ENCODE data around the gene M1AP.

Gene M1AP

DNA sequence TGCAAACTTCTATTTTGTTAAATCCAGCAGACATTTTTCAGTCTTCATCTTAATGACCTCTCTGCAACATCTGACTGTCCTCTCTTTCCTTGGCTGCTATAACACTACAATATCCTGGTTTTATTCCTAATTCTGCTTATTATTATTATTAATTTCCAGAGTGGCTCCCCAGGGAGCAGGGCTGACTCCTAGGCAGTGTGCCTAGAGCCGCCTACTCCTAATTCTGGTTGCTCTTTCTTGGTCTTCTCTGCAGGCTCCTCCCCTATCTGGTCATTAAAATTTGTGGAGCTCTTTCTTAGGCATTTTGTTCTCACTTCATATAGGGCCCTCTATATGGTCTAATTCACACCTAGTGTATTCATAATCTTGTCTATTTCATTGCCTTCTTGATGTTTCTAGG is 105.2 kb downstream of the M1AP start:
- DNase-seq: no peak

- no peak for DNase-seq
Measured at GRCh38 chr2:74540291-74540690, 107.8 kb downstream of the M1AP start.

- DNase-seq: no peak
Measured at GRCh38 chr2:74538881-74539339, 109.2 kb downstream of the M1AP start.

DNA sequence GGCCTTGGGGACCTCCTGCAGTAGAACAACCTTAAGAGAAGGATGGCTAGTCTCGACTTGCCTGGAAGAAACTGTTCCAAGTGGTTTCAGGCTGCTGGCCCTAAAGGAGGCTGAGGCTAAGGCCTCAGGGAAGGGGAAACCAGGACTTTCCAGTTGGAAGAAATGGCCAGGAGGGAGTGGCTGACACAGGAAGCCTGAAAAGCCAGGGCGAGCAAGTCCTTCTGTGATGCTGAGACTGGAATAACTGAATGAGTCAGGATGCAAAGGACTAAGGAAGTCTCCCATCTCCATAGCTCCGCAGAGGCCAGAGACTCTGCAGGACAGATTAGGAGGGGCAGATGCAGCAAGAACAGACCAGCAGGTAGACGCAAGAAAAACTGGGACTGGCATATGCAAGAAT is 111.0 kb downstream of the M1AP start:
- no peak for DNase-seq

DNA sequence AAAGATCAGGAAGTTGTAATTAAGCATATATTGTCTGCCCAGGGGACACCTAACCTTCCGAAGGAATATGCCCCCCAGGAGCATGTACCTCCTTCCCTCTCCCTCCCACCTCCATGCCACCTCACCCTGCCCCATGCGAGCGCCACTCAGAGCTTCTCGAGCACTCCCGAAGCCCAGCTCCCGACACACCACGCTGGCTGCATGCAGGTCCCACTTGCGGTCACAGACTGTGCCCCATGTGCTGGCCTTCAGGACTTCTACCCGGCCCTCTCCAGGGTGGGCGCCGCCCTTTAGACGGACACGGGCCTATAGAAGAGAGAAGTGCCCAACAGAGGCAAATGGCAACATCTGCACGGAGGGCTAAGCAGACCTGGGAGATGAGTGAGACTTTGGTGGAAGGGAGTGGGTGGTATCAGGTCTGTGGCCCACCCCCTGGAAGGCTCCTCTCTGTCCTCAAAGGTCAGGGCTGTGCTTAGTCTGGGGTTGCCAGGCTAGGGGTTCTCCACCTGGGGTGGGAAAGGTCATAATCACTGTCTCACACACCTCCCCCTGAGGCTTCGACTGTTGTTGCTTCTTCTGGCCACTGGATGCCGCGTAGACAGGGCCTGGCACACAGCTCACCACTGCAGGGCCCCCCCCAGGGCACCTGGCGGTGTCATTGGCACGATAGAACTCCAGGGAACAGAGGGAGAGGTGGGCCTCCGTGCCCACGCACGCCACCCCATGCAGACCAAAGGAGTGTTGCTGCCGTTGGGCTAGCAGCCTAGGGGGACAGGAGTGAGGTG is 111.8 kb downstream of the M1AP start:
- no peak for DNase-seq

GRCh38 chr2:74535440-74535965 is 112.6 kb downstream of the M1AP start:
- no peak for DNase-seq

DNA sequence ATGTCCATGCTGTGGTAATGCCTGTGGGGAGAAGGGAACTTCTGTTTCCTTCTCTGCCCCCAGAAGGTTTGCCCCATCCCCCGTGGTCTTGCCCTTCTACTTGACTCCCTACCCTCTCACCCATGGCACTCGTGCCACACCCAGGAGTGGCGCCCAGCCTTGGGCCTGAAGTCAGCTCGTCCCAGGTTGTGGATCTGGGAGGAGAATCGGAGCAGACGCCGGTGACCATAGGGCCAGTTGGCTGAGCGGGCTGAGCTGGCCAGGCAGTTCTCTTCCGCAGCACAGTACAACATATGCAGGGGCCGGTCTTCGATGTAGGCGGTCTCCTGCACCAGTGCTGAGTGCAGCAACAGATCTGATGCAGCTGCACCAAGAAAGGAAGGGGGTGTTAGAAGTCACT is 113.7 kb downstream of the M1AP start:
- DNase-seq: no peak

DNA sequence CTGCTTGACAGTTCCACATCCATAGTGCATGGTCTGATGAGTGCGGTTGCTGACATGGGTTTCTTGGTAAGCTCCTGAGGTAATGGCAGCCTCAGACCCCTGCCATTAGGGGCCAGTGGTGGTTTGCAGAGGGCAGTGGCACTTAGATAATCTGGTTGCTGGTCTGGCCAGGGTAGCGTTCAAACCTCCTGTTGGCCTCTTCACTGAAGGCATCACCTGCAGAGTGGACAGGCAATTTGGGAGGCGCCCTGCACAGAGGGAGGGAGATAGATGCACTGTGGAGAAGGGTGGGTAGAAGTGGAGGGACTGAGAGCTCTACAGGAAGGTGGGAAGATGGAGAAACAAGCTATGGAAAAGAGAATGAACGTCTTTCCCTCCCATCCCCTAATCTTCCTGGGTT is 114.7 kb downstream of the M1AP start:
- DNase-seq: no peak

GRCh38 chr2:74532222-74532621 is 115.9 kb downstream of the M1AP start:
- DNase-seq: no peak

DNA sequence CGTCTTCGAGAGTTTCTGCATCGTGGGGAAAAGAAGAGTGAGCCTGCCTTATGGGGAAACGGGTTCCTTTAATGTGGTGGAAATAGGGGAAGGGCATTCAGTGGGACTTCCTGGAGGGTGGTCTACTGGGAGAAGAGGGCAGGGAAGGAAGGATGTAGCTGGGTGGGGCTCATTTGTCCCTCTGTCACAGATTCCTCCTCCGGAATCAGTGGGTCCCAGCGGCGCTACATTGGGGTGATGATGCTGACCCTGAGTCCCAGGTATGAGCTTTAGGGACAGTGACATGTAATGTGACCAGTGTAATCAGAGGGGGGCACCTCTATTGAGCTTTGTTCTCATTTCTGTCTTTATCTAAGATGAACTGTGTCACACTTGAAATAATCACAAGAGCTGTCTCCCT is 116.5 kb downstream of the M1AP start:
- no peak for DNase-seq

GRCh38 chr2:74530239-74531187 is 117.6 kb downstream of the M1AP start:
- peak; percentile 67 for DNase-seq

GRCh38 chr2:74529357-74530238 is 118.5 kb downstream of the M1AP start, which contains the start of the genes AUP1 and HTRA2:
AUP1 (minus strand) TSS chr2:74529706; CDS start chr2:74529629, 77 bp downstream.
HTRA2 (plus strand) TSS chr2:74529933; CDS start chr2:74530007, 74 bp downstream.
- DNase-seq: peak; percentile 99

DNA sequence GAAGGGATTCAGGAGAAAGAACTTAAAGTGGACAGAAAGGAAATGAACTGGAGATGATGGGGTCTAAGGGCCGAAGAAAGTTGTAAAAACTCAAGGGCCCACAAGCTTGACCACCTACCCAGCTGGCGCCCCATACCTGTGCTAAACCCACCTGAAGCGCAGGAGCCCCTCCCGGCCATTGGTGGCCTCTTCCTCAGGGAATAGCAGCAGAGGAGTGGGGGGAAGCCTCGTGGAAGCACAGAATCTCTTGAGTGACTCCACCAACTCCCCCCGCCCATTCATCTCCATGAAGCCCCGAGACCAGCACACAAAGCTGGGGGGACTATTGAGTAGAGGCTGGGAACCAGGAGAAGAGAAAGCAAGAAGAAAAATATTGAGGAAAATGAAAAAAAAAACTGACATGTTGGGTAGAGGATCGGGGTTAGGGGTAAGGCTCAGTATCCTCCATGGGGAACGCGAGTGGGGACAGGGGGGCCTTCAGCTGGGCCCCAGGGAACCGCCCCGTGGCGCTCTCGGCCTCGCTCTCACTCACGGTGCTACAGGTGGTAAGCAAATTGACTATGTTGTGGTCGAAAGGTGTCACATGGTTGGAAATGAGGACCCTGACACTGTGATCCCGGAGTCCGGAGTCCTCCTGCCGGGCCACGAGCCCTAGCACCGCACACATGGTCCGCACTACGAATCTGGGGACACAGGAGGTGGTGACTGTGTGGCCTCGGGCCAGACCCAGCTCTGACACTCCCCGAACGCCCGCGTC is 119.4 kb downstream of the M1AP start:
- no peak for DNase-seq

DNA sequence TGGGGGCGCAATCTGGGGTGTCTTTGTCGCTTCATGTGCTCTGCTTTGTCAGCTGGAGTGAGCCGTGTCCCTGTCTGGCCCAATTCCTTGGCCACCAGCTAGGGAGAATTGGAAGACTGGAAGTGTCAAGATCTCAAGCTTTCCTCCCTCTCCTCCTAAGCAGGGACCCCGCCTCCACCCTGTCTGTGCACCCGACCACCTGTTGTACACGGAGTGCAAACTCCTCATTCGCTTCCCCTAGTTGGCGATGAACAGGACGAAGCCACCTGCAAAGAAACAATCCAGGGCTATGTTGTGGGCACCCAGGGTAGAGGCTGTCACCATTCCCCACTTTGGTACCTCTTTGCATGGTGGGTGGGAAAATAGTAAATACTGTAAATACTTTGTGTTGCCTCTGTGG is 120.4 kb downstream of the M1AP start:
- no peak for DNase-seq

- no peak for DNase-seq
Measured at GRCh38 chr2:74526649-74527230, 121.4 kb downstream of the M1AP start.

DNA sequence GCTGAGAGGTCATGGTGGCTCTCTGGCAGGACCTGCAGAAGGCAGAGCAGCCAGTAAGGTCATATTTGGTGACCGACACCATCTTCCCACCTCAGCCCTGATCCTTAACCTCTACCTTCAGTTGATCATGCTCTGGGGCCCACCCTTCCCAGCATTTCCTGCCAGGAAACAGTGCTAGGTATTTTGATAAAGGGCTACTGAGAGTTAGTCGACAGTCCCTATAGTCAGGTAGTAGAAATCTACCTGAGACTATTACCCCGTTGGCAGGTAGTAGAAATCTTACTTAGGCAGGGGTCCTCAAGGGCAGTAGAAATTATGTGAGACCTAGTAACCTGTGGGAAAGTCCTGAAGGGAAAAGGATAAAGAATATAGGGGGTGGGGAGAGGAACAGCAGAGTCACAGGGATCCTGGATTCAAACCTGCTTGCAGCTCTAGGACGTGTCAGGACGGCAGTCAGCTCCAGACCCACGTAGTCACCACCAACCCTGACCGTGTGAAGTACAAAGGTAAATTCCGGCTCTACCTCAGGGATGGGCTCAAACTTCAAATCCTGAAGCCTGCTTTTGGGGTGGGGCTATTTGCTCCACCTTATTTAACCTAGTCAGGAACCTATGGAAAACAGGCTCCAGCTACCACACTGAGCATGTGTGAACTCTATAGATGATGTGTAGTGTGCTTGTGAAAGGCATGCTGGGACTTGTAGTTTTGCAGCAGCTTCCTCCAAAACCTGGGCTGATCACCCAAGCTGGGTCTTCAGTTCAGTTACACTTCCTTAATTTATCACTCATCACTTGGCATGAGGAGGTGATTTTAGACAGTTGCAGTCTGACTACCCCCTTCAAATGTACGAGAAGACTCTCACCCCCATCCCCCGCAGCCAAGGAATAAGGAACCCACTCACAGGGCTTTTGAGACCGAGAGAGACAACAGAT is 122.1 kb downstream of the M1AP start, which contains the start of gene DQX1:
DQX1 (minus strand) TSS at position 515 of the 932 bp plus-strand sequence; CDS start at position 13, 502 bp downstream.
- no peak for DNase-seq

DNA sequence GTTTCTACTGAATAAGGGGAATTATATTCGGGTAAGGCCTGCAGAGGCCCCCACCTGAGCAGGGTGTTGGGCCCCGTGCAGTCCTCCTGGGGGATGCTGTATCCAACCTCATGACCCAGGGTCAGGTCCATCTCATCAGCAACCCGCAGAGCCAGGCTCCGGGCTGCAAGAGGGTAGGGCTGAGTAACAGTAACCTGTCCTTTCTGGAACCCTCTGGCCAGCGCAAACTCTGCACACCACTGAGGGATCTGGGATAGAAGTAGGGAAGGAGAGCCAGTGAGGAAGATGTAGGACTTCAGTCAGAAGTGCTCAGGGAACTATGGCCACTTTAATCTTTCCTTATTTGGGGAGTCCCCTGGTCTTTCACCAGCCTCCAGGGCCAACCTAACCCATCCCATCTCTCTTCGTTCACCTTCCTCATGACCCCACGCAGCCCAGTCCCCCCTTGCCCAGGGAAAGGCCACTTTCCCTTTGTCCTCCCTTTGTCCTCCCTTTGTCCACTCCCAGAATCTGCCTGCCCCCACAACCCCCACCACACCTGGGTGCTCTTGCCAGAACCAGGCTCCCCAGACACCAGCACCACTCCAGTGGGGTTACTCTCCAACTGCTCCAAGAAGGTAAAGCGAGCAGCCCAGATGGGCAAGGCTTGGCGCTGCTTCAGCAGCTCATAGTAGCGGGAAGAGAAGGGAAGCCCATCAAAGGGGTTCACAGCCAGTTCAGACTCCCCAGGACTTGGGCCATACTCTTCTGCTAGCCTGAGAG is 123.0 kb downstream of the M1AP start:
- no peak for DNase-seq

DNA sequence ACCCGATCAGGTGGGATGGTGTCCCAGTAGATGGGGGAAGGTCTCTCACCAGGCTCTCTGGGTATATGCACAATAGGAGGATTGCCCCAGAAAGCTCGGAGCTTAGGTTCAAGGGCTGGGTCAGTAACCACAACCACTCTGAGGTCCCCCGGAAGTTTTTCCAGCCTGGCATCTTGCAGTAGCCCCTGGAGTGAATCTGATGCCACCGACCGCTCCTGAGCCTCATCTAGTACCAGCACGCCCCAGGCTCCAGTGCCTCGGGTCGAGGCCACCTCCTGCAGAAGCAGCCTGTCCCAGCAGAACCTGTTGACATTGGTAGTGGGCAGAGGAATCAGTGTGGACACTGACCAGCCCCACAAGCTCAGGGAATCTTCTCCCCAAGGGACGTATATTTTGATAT is 124.1 kb downstream of the M1AP start:
- DNase-seq: no peak

DNA sequence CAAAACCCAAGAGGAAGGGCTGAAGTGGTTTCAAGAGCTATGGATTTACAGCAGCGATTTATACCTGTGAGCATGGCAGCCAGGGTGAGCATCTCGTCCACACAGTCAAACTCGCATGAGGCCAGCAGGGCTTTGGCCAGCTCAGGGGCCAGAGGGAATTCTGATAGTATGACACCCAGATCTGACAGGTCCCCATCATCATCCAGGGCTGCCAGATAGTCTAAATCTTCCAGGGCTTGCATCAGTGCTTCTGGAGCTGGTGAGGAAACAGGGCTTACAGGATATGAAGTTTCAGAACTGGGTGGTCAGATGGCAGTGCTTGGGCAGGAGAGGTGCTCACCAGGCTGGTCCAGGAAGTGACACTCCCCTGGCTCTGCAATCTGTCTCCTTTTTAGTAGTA is 125.6 kb downstream of the M1AP start:
- DNase-seq: no peak
